HG02678 (cell line): ENCODE measurements around the gene MARCHF10.
"Not testable (repeated sequence)": the region's sequence is repeated elsewhere in the genome, so short reads cannot be mapped to it uniquely, and the experiment has no call there.

ENCODE experiments used
- ATAC-seq: cut with Tn5 transposase; IDR thresholded peaks from one replicate; pipeline ENCODE4 v1.9.1; 2021; ENCODE audit warnings: mild to moderate bottlenecking, moderate library complexity; ENCODE audit not compliant: unreplicated experiment

Gene MARCHF10

GRCh38 chr17:62702746-62703260 is 105.3 kb downstream of the MARCHF10 start:
- no peak for ATAC-seq

GRCh38 chr17:62701706-62702085 is 106.4 kb downstream of the MARCHF10 start:
- ATAC-seq, result no peak

GRCh38 chr17:62700964-62701705 is 107.0 kb downstream of the MARCHF10 start:
- ATAC-seq, result no peak

- not testable (repeated sequence) for ATAC-seq
Observed at GRCh38 chr17:62698459-62698858, 109.7 kb downstream of the MARCHF10 start.

- no peak for ATAC-seq
Observed at GRCh38 chr17:62696726-62697490, 111.2 kb downstream of the MARCHF10 start.

GRCh38 chr17:62696256-62696655 is 111.9 kb downstream of the MARCHF10 start:
- no peak for ATAC-seq

- not testable (repeated sequence) for ATAC-seq
Observed at GRCh38 chr17:62695093-62695738, 112.9 kb downstream of the MARCHF10 start.

- ATAC-seq, result no peak
Observed at GRCh38 chr17:62693616-62694409, 114.3 kb downstream of the MARCHF10 start.

- ATAC-seq, result no peak
Observed at GRCh38 chr17:62692721-62693431, 115.2 kb downstream of the MARCHF10 start.

- ATAC-seq, result no peak
Observed at GRCh38 chr17:62692159-62692651, 115.9 kb downstream of the MARCHF10 start.

GRCh38 chr17:62691589-62691915 is 116.6 kb downstream of the MARCHF10 start:
- ATAC-seq, result not testable (repeated sequence)

GRCh38 chr17:62690168-62690897 is 117.8 kb downstream of the MARCHF10 start:
- ATAC-seq, result no peak

- no peak for ATAC-seq
Observed at GRCh38 chr17:62689441-62690167, 118.5 kb downstream of the MARCHF10 start.

- no peak for ATAC-seq
Observed at GRCh38 chr17:62688398-62689160, 119.5 kb downstream of the MARCHF10 start.

- ATAC-seq, result no peak
Observed at GRCh38 chr17:62687997-62688396, 120.1 kb downstream of the MARCHF10 start.

- ATAC-seq, result no peak
Observed at GRCh38 chr17:62684179-62684578, 123.9 kb downstream of the MARCHF10 start.

- no peak for ATAC-seq
Observed at GRCh38 chr17:62681939-62682381, 126.2 kb downstream of the MARCHF10 start.
